HG02678 (cell line): ENCODE measurements around the gene PIK3R5.
"Not testable (repeated sequence)": the region's sequence is repeated elsewhere in the genome, so short reads cannot be mapped to it uniquely, and the experiment has no call there.

ENCODE experiments used
- ATAC-seq: cut with Tn5 transposase; IDR thresholded peaks from one replicate; pipeline ENCODE4 v1.9.1; 2021; ENCODE audit warnings: mild to moderate bottlenecking, moderate library complexity; ENCODE audit not compliant: unreplicated experiment

PIK3R5 gene

GRCh38 chr17:8898126-8898525 lies 67.4 kb downstream of the PIK3R5 start:
- ATAC-seq: no peak

GRCh38 chr17:8896641-8897635 lies 68.6 kb downstream of the PIK3R5 start:
- no peak for ATAC-seq

GRCh38 chr17:8896087-8896486 lies 69.4 kb downstream of the PIK3R5 start:
- no peak for ATAC-seq

GRCh38 chr17:8894673-8895578 lies 70.6 kb downstream of the PIK3R5 start:
- ATAC-seq: no peak

GRCh38 chr17:8894202-8894671 lies 71.3 kb downstream of the PIK3R5 start:
- no peak for ATAC-seq

GRCh38 chr17:8893621-8894201 lies 71.8 kb downstream of the PIK3R5 start:
- ATAC-seq: no peak

- ATAC-seq: no peak
These were observed 72.4 kb downstream of the PIK3R5 start for GRCh38 chr17:8893059-8893458.

GRCh38 chr17:8892338-8892690 lies 73.2 kb downstream of the PIK3R5 start:
- ATAC-seq: no peak

GRCh38 chr17:8890671-8891070 lies 74.8 kb downstream of the PIK3R5 start:
- ATAC-seq: no peak

GRCh38 chr17:8889458-8890210 lies 75.9 kb downstream of the PIK3R5 start:
- no peak for ATAC-seq

GRCh38 chr17:8888704-8889302 lies 76.7 kb downstream of the PIK3R5 start:
- no peak for ATAC-seq

GRCh38 chr17:8887834-8888703 lies 77.4 kb downstream of the PIK3R5 start:
- no peak for ATAC-seq

- no peak for ATAC-seq
These were observed 78.2 kb downstream of the PIK3R5 start for GRCh38 chr17:8887301-8887700.

- no peak for ATAC-seq
These were observed 79.4 kb downstream of the PIK3R5 start for GRCh38 chr17:8885967-8886684.

- ATAC-seq: not testable (repeated sequence)
These were observed 80.1 kb downstream of the PIK3R5 start for GRCh38 chr17:8885163-8885966.

GRCh38 chr17:8884336-8884990 lies 81.0 kb downstream of the PIK3R5 start:
- ATAC-seq: no peak

- ATAC-seq: no peak
These were observed 82.2 kb downstream of the PIK3R5 start for GRCh38 chr17:8883353-8883752.
